Measurements from ENCODE around the gene EPB41.

Gene EPB41

DNA sequence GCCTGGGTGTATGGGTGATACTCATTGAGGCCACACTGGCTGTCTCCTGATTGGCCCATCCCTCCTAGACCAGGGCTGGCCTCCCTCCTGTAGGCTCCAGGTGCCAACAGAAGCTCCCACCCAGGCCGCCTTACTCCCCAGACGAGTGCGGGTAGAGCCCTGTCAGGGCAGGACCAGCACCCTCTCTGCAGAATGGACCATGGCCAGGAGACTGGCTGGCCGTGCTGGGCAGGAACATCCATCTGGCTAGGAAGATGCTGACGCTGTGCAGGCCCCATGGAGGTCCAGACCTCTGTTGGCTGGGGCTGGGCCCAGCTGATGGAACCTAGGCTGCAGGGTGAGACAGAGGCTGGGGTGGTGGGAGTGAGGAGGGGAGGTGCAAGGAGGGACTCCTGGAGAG is 25.0 kb upstream of the EPB41 start:
- ChIA-PET POLR2A (interaction anchor here (0.9 kb wide), 1 partner anchor 25 kb away, joined by 3 read pairs; the partner anchor contains the start of gene EPB41), CTCF (interaction anchor here (0.6 kb wide), 2 partner anchors 147 to 339 kb away, joined by 3 read pairs; no protein-coding TSS in a partner anchor)
- TF ChIP-seq TARDBP (IDR thresholded peaks at IDR 0.05) (no peak), ZNF384 (IDR thresholded peaks at IDR 0.05) (no peak), NFRKB (IDR thresholded peaks at IDR 0.05) (no peak), ELF4 (IDR thresholded peaks at IDR 0.05) (no peak), BHLHE40 (IDR thresholded peaks at IDR 0.05; ENCODE audit: borderline replicate concordance) (no peak), FOXK2 (IDR thresholded peaks at IDR 0.05) (no peak), PKNOX1 (IDR thresholded peaks at IDR 0.05) (no peak), CTBP1 (IDR thresholded peaks at IDR 0.05; ENCODE audit: borderline replicate concordance) (no peak), ARNT (IDR thresholded peaks at IDR 0.05) (no peak), LEF1 (IDR thresholded peaks at IDR 0.05; ENCODE audit: borderline replicate concordance) (no peak), SUZ12 (IDR thresholded peaks at IDR 0.05) (no peak), SP1 (IDR thresholded peaks at IDR 0.05) (no peak), FOXA1 (IDR thresholded peaks at IDR 0.05) (no peak), FOXM1 (IDR thresholded peaks at IDR 0.05; ENCODE audit: borderline replicate concordance) (no peak), HDGF (IDR thresholded peaks at IDR 0.05; ENCODE audit: borderline replicate concordance) (no peak), L3MBTL2 (conservative IDR thresholded peaks at IDR 0.05) (no peak)
- no peak for DNase-seq (ENCODE audit: extremely low spot score)

DNA sequence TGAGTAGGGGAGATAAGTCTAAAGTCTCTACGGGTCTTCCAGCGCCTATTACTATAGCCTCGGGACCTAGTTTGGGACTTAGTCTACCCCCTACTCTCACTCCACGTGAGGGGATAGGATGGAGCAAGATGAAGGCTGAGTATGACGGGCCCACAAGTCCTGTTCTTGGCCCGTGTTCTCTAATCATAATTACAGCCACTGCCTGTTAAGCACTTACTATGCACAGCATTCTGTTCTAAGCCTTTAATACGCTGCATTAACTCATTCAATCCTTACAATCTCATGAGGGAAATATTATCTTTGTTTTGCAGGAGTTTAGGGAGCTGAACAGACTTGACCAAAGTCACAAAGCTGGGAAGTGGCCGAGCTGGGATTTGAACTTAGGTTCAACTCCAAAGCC is 23.9 kb upstream of the EPB41 start:
- POLR2A ChIA-PET, result interaction anchor here (1.3 kb wide), 1 partner anchor 24 kb away, joined by 4 read pairs; the partner anchor contains the start of gene EPB41

GRCh38 chr1:28890836-28891235 is 23.5 kb upstream of the EPB41 start:
- TF ChIP-seq FOXM1 (IDR thresholded peaks at IDR 0.05; ENCODE audit: borderline replicate concordance), result no peak
- no peak for DNase-seq (ENCODE audit: extremely low spot score)
- CTCF ChIA-PET, result interaction anchor here (1.2 kb wide), 1 partner anchor 142 kb away, joined by 4 read pairs; no protein-coding TSS in a partner anchor
- POLR2A ChIA-PET, result interaction anchor here (0.9 to 1.3 kb wide), 2 partner anchors 14 to 23 kb away, joined by 3 to 4 read pairs; partner anchors contain the start of gene EPB41

More for the DNA sequence above, 23.9 kb upstream of the EPB41 start:
- CTCF ChIA-PET, result interaction anchor here (1.2 kb wide), 1 partner anchor 142 kb away, joined by 4 read pairs; no protein-coding TSS in a partner anchor
- TF ChIP-seq FOXA1 (IDR thresholded peaks at IDR 0.05) (no peak), CTBP1 (IDR thresholded peaks at IDR 0.05; ENCODE audit: borderline replicate concordance) (no peak), LEF1 (IDR thresholded peaks at IDR 0.05; ENCODE audit: borderline replicate concordance) (no peak), PKNOX1 (IDR thresholded peaks at IDR 0.05) (no peak), SP1 (IDR thresholded peaks at IDR 0.05) (no peak), SUZ12 (IDR thresholded peaks at IDR 0.05) (no peak), ARNT (IDR thresholded peaks at IDR 0.05) (no peak)
- no peak for DNase-seq (ENCODE audit: extremely low spot score)

DNA sequence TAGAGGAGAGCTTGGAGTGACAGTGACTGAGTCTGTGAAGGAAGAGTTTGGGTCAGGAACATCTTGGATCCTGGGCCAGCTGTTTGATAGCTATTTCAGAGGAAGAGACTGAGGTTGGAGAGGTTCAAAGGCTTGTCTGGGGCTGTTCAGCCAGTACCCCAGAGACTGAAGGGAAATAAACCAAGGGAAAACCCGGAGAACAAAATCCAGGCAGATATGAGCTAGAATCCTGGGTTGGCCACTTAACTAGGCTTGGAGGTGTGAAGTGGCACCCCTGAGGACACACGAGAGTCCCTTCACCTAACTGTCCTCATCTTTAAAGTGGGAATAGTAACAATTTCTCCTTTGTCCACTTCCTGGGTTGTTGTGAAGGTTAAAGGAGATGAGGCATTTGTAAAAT is 23.1 kb upstream of the EPB41 start:
- no peak for DNase-seq (ENCODE audit: extremely low spot score)
- ChIA-PET POLR2A (interaction anchor here (0.6 to 1.3 kb wide), 3 partner anchors 9 to 23 kb away, joined by 3 to 4 read pairs (median 3); partner anchors contain the start of gene EPB41), CTCF (interaction anchor here (1.2 kb wide), 1 partner anchor 141 kb away, joined by 4 read pairs; no protein-coding TSS in a partner anchor)
- TF ChIP-seq TARDBP (IDR thresholded peaks at IDR 0.05), result no peak
- TF ChIP-seq HDGF (IDR thresholded peaks at IDR 0.05; ENCODE audit: borderline replicate concordance), result no peak
- no peak for TF ChIP-seq ELF4 (IDR thresholded peaks at IDR 0.05)
- TF ChIP-seq BHLHE40 (IDR thresholded peaks at IDR 0.05; ENCODE audit: borderline replicate concordance), result no peak
- TF ChIP-seq NFRKB (IDR thresholded peaks at IDR 0.05), result no peak
- no peak for TF ChIP-seq LEF1 (IDR thresholded peaks at IDR 0.05; ENCODE audit: borderline replicate concordance)
- TF ChIP-seq L3MBTL2 (conservative IDR thresholded peaks at IDR 0.05), result no peak
- no peak for TF ChIP-seq SP1 (IDR thresholded peaks at IDR 0.05)
- TF ChIP-seq FOXA1 (IDR thresholded peaks at IDR 0.05), result no peak
- no peak for TF ChIP-seq PKNOX1 (IDR thresholded peaks at IDR 0.05)
- no peak for TF ChIP-seq ARNT (IDR thresholded peaks at IDR 0.05)
- TF ChIP-seq FOXM1 (IDR thresholded peaks at IDR 0.05; ENCODE audit: borderline replicate concordance), result no peak
- TF ChIP-seq ZNF384 (IDR thresholded peaks at IDR 0.05), result no peak
- TF ChIP-seq CTBP1 (IDR thresholded peaks at IDR 0.05; ENCODE audit: borderline replicate concordance), result no peak
- TF ChIP-seq FOXK2 (IDR thresholded peaks at IDR 0.05), result no peak
- no peak for TF ChIP-seq SUZ12 (IDR thresholded peaks at IDR 0.05)

DNA sequence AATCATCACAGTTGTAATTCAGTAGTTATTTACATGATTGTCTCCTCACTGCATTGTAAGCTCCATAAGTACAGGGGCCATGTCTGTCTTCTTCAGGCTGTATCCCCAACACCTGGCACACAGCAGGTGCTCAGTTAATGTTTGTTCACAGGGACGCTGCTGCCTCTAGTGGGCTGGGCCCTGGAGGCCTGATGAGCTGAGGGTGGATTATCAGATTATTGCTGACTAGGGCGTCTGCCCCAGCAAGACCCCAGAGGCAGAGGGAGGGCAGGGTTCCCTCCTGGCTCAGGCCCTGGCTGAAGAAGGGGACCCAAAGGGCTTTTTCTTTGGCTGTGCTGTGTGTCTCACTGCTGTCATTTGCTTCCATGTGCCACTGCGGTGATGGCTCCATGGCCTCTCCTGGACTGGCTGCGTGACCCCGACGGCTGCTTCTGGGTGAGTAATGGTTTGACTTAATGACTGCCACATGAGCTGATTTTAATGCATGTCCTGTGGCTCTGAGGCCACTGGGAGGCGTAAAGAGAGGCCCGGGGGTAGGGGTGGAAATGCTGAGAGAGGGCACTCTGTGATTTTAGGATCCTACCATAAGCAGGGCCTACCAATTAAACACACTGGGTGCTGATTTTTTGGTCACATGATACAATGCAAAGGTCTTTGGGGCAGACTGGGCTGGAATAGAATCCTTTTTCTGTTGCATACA is 20.8 kb upstream of the EPB41 start:
- DNase-seq (ENCODE audit: extremely low spot score), result peak; percentile 84
- CTCF ChIA-PET, result interaction anchor here (0.6 to 1.6 kb wide), 7 partner anchors 14 to 309 kb away, joined by 3 to 15 read pairs (median 4); no protein-coding TSS in a partner anchor
- no peak for TF ChIP-seq TARDBP (IDR thresholded peaks at IDR 0.05)
- no peak for TF ChIP-seq BHLHE40 (IDR thresholded peaks at IDR 0.05; ENCODE audit: borderline replicate concordance)
- TF ChIP-seq FOXM1 (IDR thresholded peaks at IDR 0.05; ENCODE audit: borderline replicate concordance), result no peak
- peak; percentile 90 for TF ChIP-seq PKNOX1 (IDR thresholded peaks at IDR 0.05)
- peak; percentile 85; the same call in 1 of the 2 replicates for TF ChIP-seq HDGF (IDR thresholded peaks at IDR 0.05; ENCODE audit: borderline replicate concordance)
- no peak for TF ChIP-seq FOXA1 (IDR thresholded peaks at IDR 0.05)
- POLR2A ChIA-PET, result interaction anchor here (1.1 to 1.5 kb wide), 2 partner anchors 9 to 22 kb away, joined by 4 read pairs; no protein-coding TSS in a partner anchor
